ENCODE results near the gene MYO7B.

Gene MYO7B

DNA sequence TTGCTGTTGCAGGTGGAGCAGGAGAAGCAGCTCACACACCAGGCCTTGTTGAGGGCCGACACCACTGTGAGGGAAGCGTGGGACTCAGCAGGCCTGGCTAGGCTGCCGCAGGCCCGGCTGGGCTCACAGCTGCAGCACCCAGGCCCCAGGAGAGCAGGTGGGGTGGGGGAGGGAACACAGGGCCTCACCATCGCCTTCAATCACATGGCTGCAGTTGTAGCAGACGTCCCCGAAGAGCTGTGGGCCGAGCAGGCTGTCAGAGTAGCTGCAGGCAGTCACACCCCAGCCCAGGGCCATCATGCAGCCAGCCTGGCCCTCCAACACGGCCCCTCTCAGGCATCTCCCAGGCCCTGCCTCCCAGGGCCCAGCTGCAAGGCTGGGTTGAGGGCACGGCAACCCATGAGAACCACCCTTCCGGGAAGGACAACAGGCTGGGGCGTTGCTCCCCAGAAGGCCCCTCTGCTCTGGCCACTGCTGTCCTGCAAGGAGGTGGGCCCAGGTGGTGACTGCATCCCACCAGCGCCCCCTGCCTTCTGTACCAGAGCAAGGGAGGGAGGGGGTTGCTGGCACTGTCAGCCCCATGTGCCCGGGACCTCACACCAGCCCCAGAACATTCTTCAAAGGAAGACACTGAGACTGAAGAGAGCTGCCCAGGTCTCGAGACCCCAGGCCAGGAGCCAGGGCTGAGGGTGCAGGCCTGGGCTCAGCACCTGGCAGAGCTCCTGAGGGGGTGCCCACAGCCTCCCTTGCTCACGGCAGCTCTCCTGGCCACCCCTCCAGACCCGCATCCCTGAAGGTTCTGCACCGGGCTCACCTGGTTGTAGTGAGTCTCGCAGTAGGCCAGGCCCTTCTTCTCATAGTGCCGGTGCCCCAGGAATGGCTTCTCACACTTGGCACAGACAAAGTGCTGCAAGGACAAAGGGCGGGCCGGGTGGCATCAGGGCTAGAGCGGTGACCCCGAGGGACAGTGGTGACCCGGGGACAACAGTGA lies 104.9 kb downstream of the MYO7B start:
- FAIRE-seq: no peak

DNA sequence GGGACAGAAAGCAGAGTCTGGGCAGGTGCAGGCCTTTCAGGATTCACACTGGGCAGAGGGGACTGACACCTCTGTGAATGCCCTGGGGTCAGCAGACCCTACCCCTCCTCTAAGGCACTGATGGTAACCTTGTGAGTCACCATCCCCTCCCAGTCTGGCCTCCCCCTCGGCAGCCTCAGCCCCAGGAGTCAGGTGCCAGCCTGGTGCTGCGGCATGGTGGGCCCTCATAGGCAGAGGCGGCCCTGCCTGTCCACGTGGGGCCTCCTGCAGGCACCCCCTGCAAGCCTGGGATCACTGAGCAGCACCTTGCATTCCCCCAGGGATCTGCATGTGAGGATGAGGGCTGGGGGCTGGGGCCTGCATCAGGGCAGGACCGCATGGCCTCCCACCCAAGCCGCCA lies 105.7 kb downstream of the MYO7B start:
- FAIRE-seq: no peak

DNA sequence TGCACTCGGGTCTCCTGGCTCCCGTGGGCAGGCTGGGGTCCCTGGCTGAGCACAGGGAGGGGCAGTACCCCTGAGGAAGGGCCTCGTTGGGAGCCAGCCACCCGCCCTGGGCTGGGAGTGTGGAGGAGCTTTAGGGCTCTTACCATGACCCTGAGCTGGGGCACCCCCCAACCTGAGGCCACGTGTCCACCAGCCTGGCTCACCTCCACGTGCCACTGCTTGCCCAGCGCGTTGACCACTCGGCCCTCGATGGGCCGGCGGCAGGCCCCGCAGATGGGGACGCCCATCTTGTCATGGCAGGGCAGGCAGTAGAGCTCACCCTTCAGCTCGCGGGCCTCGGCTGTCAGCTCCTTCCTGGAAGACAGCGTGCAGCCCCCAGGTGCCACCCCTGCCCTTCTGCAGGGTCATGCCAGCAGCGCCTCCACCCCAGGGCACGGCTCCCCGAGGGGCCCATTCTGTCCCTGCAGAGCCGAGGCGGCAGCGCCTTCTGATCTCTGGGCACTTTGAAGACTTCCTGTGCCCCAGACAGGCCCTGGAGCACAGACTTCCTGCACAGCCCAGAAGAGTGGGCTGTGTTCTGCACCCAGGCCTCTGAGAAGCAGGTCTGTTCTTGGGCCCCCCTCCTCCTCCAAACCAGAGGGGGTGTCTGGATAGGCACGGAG lies 106.5 kb downstream of the MYO7B start:
- FAIRE-seq: no peak

DNA sequence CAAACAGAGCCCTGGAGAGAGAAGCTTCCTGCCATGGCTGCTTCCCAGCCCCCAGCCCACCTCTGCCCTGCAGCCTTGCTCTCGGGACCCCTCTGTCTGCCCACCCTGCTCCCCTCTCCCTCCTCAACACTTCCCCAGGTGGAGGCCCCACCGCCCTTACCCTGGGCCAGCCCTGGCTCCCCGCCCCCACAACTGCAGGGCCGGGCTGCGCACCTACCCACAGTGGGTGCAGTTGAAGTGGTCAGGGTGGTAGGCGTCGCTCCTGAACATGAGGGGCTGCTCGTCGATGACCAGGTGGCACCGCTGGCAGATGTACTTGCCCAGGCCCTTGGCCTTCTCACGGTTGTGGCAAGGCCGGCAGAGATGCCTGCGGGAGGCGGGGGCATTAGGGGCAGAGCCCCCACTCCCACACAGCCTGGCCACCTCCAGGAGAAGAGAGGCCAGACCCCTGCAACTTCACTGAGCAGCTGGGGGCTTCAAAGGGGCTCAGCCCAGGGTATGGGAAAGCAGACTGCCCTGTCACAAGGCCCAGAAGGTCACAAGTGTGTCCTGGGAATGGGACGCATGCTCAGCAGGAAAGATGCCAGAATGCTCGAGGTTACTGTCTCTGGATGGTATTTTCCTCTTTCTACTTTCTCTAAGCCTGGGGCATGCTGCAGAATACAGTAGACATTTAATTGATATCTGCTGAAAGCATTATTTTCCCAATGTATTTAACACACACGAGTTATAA lies 107.4 kb downstream of the MYO7B start:
- no peak for FAIRE-seq

DNA sequence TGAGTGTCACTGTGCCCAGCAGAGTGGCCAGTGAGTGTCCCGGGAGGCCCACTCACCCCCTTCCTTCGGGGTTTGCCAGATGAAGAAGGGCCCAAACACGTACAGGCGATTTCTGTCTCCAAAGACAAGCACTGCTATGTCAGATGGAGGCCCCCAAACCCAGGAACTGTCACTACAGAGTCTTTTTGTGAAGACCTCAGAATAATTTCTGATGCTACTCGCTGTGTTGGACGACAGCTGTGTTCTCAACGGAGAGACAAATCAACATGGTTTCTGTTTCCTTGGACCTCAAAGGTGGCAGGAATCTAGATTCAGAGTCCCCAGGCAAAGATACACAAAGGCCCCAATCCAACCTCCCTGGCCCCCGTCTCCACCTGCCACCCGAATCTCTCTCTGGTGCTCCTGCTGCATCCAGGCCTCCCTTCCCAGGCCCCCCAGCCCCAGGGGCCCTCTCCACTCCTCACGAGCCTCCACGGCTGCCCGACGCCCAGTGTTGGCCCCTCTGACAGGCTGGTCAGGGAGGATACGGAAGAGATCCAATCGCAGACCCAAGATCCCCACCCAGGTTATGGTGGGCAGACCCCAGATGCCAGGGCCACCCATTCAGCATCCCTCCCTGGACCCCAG lies 108.1 kb downstream of the MYO7B start:
- no peak for FAIRE-seq

DNA sequence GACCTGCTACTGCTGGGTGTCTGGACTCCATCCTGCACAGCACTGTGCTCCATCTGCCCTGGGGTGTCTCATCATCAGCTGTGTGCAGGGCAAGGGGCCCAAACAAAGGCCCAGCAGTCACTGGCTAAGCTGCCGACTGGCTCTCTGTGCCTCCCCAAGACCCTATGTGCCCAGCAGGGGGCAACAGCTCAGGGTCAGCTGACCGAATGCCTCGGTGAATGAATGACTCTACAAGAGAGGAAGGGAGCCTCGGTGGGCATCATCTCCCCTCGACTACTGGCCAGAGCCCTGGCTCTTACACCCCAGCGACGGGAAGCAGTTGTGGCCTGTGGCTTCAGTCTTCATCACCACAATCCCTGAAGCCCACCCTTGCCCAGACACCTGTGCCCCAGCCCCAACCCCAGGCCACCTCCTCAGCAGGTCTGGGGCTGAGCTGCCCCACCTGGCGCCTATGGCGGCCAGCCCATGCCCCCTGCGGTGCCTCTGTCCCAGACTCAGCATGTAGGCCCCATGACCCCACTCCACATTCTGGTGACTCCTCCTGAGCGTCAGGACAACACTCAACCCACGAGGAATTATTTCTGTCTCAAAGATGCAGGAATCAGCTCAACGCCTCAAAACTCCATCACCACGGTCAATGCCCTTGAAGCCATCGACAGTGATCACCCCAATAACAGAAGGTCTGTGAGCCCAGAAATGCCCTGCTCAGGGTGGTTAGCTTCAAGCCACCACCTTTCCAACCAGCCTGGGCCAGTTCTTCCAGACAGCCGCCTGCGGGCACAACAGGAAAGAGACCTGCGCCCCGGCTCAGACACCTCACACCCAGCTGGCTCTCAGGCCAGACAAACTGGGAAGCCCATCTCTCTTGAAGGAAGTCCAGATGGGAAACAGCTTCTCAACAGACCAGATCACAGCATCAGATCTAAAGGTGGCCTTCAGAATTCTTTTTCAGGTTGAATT lies 108.9 kb downstream of the MYO7B start:
- no peak for FAIRE-seq

DNA sequence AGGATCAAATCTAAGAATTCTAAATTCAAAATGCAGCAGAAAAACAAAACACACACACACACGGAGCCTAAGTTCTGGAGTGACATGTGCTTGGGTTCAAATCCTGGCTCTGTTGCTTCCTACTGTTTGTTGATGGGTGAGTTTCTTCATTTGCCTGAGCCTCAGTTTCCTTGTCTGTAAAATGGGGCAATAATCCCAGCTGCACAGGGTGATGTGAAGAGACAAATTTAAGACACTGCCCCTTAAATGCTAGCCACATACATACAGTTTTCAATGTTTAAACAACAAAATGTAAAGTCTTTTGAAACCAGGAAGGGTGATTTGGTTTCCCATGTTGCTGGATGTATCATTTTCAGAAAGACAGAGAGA lies 109.5 kb downstream of the MYO7B start:
- no peak for FAIRE-seq

DNA sequence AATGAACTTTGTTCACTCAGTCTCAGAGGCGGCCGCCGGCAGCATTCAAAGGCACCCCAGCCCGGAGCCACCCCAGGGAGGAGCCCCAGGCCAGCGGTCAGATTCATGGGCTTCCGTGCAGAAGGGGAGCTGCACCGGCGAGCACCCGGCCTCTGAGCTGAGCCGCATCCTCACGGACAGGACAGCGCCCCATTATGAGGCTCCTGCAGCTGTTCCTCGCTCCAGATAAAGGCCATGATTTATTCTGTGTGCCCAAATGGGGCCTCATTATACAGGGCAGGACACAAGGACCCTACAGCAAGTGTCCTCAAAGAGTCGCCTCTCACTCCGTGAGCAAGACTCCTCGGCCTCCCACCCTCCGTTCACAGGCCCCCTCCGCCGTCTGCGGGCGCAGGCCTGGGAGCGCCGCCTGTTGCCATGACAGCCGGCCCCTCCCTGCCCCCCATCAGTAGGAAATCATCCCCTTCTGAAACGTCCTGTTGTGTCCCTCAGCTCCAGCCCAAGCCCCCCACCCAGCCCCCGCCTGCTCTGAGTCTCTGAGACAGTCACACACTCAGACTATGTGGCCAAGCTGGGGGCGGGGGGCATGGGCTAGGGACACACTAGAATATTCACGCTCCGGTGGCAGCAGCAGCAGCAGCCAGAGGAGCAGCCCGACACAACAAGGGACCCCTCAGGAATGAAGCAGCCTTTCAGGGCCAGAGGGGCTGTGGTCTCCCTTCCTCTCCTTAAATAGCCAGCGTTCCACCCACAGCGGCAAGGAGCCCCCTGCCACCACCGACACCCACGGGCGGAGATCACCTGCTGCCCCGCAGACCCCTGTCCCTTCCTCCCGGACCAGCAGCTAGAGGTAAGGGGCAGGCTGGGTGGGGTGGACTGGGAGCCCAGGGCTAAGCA lies 110.2 kb downstream of the MYO7B start, which contains the start of gene GPR17:
GPR17 (plus strand) TSS at position 759 of the 897 bp plus-strand sequence. CDS start 4,583 bp downstream, outside the sequence.
- no peak for FAIRE-seq

DNA sequence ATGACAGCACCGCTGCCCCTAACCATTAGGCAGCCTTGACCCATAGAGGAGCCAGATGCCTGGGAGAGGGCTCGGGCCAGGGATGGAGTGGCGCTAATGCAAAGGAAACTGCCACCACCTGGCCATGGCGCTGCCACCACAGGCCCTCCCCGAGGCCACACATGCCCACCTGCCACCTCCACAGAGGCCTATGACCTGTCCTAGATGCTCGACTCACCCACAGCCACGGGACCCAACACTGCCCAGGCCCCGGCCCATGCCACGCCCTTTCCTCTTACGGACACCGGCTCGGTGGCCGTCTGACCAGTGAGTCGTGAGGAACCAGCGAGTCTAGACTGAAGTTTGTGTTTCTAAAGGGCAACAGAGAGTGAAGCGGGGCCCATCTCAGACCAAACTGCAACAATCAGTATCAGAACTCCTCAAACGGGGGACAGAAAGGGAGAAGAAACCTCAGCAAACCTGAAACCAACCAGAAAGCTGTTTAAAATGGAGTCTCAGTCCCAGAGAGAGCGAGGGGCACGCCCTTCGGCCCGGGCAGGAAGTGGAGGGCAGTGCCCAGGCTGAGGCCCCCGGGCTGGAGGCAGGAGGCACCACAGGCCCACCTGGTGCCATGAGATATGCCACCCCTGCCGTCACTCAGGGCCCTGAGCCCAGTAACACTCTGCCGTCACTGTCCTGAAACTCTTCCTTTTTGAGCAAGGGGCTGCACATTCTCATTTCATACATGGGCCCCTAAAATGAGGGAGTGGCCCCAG lies 111.2 kb downstream of the MYO7B start:
- no peak for FAIRE-seq

DNA sequence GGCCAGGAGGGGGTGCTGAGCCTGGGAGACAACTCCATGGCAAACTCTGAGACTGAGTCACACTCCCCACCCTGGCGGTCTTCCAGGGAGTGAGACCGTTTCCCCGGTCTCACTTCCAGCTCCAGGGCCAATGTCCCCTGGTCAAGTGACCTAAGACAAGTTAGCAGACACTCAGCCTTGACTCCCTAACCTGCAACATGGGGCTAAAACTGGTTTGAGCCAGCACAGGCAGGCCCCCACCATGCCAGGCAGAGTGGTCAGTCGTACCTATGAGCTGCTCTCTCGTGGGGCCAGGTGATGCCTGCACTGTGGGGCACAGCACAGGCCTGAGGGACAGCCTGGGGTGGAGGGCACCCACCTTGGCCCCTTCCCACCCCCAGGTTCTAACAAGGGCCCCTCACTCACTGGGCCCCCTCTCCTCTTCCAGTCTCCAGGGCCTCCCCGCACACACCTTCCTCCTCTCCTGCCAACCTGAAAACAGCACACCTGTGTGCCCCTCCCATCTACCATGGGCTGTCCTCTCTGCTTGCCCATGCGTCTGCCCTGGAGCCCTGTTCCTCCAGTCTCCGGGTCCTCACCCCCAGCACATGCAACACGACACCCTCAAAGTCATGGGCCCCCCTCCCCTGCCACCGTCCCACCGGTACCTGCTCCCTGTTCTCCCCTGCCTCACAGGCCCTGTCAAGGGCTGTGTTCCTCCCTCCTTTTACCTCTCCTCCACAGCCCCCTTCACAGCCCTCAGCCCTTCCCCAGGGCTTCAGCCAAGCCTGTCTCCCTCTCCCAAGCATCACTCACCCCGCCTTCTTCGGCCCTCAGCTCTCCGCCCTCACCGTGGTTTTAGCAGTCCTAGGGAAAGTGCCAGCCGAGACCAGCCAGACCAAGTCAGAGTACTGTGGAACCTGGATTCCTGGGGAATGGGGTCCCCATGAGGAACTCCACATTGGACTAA lies 112.0 kb downstream of the MYO7B start:
- no peak for FAIRE-seq

DNA sequence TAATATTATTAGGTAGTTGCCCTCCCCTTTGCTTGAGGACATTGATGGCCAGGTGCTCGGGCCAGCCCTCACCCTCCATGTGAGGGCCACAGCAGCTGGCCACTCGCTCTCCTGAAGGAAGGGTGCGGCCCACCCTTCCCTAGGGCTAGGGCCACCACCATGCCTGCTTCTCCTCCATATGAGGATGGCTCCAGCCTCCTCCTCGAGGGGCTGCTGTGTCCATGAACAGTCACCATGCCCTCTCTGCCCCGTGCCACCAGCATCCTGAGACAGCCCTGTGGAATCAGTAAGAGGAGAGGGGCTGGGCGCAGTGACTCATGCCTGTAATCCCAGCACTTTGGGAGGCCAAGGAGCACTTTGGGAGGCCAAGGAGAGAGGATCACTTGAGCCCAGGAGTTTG lies 112.8 kb downstream of the MYO7B start:
- FAIRE-seq: no peak

DNA sequence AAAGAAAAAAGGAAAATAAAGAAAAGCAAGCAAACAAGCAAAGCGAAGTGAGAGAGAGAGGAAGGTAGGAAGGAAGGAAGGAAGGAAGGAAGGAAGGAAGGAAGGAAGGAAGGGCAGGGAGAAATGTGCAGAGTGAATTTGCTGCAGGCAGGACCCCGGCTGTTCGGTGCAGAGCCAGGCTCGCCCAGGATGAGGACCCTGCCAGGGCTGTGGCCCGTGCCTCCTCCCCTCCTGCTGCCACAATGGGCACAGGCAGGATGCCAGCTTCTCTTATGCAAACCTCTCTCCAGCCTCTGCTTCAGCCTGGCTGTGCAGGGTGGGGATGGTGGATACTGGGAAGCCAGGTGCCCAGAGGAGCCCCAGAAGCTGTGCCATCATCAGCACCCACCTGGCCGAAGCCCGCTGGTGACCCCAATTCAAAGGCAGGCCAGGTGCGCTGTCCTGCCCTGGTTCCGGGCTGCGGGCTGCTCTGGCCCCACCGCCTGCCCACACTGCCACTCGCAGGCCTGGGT lies 113.7 kb downstream of the MYO7B start:
- no peak for FAIRE-seq

DNA sequence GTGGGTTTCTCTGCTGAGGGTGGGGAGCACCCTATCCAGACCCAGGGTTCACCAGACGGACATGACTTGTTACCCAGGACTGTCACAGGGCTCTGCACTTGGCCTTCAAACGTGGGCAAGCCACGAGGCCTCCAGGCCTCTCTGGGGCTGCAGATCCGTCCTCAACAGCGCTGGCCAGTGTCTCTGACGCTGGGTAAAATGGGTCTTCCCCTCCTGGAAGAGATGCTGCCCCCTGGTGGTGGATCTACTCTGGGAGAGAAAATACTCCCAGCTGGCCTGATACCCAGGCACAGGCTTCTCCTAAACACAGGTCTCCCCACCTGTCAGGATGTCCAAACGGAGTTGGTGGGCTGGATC lies 114.2 kb downstream of the MYO7B start:
- FAIRE-seq: no peak

DNA sequence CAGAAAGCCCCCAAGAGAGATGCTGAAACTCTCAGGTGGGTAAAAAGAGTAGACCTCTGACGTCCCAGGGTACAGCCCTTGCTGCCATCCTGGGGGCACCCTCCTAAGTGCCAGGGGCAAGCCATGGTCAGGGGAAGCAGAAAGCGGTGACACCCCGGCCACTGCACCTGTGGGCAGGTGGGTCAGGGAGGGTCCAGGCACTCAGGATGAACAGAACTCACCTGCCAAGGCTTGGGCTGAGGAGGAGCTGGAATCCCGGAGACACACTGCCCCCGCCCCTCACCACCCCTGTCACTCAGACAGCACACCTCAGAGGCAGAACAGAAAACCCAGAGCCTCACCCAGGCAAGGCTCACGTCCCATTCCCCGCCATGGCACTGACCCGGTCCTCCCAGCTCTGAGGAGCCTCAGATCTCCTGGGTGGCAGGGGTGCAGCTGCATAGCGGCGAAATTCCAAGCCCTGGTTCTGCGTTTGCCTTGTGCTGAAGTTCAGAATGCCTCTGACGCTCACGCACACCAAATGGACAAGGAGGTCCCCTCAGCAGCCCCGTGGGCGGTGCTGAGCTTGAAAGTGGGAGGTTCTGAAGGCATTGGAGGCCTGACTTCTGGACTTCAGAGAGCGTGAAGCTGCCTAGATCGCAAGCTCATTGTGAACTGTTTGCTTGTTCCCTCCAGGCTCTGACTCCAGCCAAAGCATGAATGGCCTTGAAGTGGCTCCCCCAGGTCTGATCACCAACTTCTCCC lies 114.7 kb downstream of the MYO7B start:
- no peak for FAIRE-seq

DNA sequence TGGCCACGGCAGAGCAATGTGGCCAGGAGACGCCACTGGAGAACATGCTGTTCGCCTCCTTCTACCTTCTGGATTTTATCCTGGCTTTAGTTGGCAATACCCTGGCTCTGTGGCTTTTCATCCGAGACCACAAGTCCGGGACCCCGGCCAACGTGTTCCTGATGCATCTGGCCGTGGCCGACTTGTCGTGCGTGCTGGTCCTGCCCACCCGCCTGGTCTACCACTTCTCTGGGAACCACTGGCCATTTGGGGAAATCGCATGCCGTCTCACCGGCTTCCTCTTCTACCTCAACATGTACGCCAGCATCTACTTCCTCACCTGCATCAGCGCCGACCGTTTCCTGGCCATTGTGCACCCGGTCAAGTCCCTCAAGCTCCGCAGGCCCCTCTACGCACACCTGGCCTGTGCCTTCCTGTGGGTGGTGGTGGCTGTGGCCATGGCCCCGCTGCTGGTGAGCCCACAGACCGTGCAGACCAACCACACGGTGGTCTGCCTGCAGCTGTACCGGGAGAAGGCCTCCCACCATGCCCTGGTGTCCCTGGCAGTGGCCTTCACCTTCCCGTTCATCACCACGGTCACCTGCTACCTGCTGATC lies 115.4 kb downstream of the MYO7B start:
- FAIRE-seq: no peak

DNA sequence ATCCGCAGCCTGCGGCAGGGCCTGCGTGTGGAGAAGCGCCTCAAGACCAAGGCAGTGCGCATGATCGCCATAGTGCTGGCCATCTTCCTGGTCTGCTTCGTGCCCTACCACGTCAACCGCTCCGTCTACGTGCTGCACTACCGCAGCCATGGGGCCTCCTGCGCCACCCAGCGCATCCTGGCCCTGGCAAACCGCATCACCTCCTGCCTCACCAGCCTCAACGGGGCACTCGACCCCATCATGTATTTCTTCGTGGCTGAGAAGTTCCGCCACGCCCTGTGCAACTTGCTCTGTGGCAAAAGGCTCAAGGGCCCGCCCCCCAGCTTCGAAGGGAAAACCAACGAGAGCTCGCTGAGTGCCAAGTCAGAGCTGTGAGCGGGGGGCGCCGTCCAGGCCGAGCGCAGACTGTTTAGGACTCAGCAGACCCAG lies 115.9 kb downstream of the MYO7B start:
- FAIRE-seq: no peak

DNA sequence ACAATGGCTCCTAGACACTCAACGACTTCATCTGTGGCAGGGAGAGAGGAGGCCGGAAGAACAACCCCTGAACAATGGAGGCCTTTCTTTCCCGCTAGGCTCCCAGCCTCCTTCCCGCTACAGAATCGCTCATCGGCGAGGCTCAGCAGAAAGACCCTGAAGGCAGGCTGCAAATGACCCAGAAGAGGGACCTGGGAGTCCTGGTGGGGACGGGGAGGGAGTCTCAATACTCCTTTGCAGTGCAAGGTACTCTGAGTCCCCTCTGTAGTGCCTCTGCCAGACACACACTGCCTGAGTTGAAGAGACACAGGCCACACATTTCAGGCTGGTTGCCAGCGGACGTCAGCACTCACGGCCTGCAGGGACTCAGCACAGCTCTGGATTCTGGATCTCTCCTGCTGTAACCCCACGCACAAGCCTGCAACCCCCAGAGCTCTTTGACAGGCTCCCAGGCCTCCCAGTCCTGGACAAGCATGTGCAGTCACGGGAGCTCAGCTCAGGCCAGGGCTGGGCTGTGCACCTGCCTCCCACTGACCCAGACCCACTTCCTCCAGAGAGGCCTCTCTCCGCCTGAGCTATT lies 116.6 kb downstream of the MYO7B start:
- FAIRE-seq: no peak
